Stimulated activated CD8-positive, alpha-beta memory T cell treated with anti-CD3 and anti-CD28 coated beads, Interleukin-15, amount 100 ng/mL, for 24 hours (primary cell): ENCODE results near the gene BMP5.
"Not testable (repeated sequence)": the region's sequence is repeated elsewhere in the genome, so short reads cannot be mapped to it uniquely, and the experiment has no call there.

Experiments used
- DNase-seq: peaks from one replicate; pipeline ENCODE4 v3.0.0-alpha.2; 2020; ENCODE audit warnings: low read depth

The BMP5 gene

GRCh38 chr6:55875400-55875799 is at the start of gene BMP5:
BMP5 (minus strand) TSS chr6:55875590; CDS start chr6:55874865, 725 bp downstream.
- no peak for DNase-seq

DNA sequence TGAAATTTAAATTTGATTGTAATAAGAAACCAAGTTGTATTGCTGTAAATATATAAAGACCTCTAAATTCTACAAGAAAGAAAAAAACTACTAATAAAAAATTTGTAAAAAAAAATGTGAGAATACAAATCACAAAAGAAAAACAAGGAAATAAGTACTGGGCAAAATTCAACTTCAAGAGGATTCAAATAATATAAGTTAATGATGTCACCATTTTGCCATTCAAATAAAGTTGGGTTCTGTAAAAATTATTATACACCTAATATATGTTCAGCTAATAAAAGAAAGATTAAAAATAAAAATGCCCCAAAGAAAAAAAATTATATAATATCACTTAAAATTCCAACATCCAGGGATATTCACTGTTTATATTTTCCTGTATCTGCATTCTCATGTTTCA is 47.0 kb upstream of the BMP5 start:
- no peak for DNase-seq

- DNase-seq, result no peak
These were observed 44.4 kb upstream of the BMP5 start for GRCh38 chr6:55919716-55920308.

GRCh38 chr6:55918639-55919038 is 43.2 kb upstream of the BMP5 start:
- DNase-seq, result no peak

DNA sequence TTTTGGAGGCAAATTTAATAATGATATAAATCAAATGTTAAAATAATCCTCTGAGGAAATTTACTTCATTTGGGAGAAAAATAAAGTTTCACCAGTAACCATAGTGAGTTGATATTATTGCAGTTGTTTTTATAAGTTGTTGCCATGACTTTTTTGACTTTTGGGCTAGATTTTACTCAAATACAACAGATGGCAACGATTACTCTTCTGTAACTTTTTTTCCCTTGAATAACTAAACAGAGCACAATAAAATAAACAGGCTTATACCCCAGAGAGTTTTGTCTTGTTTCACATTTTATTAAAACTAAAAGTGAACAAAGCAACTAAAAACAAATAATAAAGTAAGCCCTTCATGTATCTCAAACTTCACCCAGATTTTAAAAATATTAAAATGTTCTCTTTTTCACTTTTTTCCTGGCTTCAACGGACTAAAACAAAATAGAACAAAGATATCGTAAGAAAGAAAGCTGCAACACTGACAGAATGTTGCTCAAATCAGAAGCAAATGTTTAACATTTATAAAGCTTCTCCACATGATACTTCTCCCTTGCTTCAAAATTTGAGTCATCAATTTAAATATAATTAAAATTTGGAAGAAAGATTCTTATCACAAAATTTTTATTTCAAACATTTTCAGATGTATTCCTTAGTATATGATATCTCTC is 42.5 kb upstream of the BMP5 start:
- no peak for DNase-seq

GRCh38 chr6:55916188-55916587 is 40.8 kb upstream of the BMP5 start:
- DNase-seq, result no peak

- no peak for DNase-seq
These were observed 38.1 kb upstream of the BMP5 start for GRCh38 chr6:55913228-55914195.

GRCh38 chr6:55910466-55910865 is 35.1 kb upstream of the BMP5 start:
- DNase-seq, result not testable (repeated sequence)

GRCh38 chr6:55909911-55910310 is 34.5 kb upstream of the BMP5 start:
- DNase-seq, result not testable (repeated sequence)

GRCh38 chr6:55902796-55903195 is 27.4 kb upstream of the BMP5 start:
- no peak for DNase-seq

- DNase-seq, result no peak
These were observed 26.4 kb upstream of the BMP5 start for GRCh38 chr6:55901765-55902270.

GRCh38 chr6:55898342-55898741 is 23.0 kb upstream of the BMP5 start:
- DNase-seq, result no peak

DNA sequence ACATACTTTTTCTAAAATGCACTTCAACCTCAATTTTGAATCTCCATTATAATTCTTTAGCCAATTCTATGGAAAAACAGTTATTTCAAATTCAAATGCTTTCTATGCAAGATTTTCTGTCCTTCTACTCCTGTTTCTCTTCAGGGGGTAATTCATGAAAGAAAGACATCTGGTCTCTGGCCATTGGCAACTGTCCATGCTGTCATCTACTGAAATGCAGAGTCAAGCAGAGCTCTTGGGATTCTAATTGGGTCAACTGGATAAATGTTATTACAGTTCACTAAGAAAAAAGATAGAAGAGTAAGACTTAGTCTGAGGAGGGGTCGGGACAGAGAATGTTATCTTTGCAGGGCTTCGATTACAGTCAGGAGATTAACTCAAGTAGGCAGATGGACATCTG is 22.0 kb upstream of the BMP5 start:
- no peak for DNase-seq

DNA sequence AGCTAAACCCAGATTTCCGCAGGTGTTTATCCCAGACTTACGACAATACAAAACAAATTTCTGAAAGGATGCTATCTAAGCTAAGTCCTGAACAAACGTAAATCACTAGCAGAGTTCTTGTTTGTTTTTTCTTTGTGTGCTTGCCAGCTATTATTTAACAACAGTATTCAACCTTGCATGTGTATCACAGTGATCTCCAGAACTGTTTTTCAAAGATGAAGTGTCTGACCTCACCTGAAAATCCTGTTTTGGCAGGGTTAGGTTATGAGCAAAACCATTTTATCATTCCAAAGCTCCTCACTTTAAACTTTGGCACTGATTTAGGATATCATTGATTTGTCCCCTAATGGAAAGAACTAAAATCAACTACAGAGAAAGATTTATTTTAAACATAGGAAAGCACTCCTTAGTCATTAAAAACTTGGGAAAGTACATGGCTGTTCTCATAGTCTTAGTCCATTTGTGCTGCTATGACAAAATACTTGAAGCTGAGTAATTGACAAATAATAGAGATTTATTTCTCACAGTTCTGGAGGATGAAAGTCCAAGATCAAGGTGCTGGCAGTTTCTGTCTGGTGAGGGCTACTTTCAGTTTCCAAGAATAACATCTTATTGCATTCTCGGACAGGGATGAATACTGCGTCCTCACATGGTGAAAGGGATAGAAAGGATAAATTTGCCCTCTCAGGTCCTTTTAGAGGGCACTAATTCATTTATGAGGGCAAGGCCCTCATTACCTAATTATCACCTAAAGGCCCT is 20.8 kb upstream of the BMP5 start:
- DNase-seq, result no peak

DNA sequence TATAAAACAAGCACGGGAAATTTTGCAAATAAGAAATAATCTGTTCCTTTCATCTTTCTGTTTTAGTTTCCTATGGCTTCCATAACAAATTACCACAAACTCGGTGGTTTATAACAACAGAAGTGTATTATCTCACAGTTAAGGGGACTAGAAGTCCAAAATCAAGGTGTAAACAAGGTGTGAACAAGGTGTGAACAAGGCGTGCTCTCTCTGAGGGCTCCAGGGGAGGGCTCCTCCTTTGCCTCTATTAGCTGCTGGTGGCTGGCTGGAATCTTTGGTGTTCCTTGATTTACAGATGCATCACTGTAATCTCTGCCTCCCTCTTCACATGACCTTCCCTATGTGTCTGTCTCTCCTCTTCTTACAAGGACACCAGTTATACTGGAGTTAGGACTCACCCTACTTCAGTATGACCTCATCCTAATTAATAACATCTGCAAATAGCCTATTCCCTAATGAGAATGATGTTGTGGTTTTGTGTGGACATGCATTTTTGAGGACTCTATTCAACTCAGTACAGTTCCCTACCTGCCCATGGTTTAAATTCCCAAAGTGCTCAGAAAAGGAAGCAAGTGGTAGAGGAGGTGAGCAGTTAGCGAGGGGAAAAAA is 17.5 kb upstream of the BMP5 start:
- no peak for DNase-seq

DNA sequence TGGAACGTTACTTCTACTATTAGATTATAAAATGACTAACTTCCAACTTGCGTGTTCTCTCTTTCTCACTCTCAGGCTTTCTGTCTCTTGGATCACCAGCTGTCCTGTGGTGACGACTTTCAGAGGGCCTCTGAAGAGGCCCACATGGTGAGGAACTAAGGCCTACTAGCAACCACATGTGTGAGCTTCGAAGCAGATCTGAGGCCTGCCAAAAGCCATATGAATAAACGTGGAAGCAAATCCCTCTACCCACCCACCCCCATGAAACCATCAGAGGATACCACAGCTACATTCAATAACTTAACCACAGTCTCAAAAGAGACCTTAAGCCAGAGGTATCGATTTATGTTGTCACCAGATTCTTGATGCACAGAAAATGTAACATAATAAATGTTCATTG is 13.5 kb upstream of the BMP5 start:
- DNase-seq, result no peak

DNA sequence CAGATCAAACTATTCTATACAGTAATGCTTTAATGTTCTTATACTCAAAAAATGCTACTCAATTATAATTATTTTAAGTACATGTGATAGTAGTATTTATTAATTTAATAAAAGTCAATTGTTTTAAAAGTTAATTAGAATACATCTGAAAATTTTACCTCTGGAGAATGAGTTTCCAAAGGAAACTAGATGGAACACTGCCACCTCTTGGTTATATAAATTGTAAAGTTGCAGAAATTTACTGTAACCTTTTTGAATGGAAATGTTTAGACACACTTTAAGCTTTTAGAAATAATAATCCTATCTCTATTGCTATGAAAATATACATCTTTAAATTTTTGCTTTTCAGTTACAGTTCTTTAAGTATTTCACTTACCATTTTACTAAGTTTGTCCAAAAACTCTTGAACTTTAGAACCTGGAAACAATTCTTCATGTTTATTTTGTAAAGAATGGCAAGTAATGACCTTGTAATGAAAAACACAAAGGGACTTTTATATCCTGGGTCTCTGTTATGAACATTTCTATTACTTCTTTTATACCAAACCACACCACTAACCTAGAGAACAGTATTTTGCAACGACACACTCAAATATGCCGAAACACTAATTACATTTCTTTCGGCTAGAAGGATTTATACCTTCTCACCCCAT is 10.9 kb upstream of the BMP5 start:
- no peak for DNase-seq

- DNase-seq, result no peak
These were observed 7.6 kb upstream of the BMP5 start for GRCh38 chr6:55882718-55883569.

DNA sequence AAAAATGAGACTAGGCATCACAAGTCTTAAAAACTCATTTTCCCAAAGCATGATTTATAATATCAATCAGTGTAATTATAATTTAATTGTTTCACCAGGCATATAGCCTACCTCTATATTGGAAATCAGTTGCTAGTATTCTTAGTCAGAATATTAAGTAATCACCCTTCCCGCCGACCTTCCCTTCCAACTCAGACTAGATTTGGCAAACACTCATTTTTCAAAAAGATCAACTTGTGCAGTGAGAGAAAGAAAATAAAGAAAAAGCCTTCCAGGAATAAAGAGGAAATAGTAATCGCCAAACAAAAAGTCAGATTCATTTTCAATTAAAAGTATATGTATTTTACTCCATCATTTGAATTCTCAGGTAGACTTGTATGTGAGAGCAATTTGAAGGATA is 1.9 kb upstream of the BMP5 start:
- DNase-seq, result no peak

- DNase-seq, result no peak
These were observed 1.1 kb downstream of the BMP5 start for GRCh38 chr6:55874316-55874715.
